Prostate gland (tissue), 2 donors: ENCODE measurements around the gene BRSK2.

ENCODE experiments used
- CTCF ChIP-seq, 4 experiments: fragments of 200-600 bp in 2 of 4; fragments of 450-650 bp in 2 of 4; sonication (generic) in 2 of 4; IDR thresholded peaks; 1 replicate in 3 of 4; 2 replicates in 1 of 4; pipeline ENCODE4 v1.5.1; 2016 to 2019; ENCODE audit warnings: antibody characterized with exemption in 4 of 4, mild to moderate bottlenecking in 2 of 4, moderate library complexity in 2 of 4
- POLR2A ChIP-seq: fragments of 450-650 bp; IDR thresholded peaks from one replicate; pipeline ENCODE4 v1.6.1; 2016; ENCODE audit warnings: antibody characterized with exemption, mild to moderate bottlenecking

GRCh38 chr11:1360181-1360834 is 29.4 kb upstream of the BRSK2 start:
- TF ChIP-seq CTCF (IDR thresholded peaks at IDR 0.05) (no peak), POLR2A (no peak)
